Measurements from ENCODE around the gene DGKD.
"Not testable (repeated sequence)": the region's sequence is repeated elsewhere in the genome, so short reads cannot be mapped to it uniquely, and the experiment has no call there.

Gene DGKD

DNA sequence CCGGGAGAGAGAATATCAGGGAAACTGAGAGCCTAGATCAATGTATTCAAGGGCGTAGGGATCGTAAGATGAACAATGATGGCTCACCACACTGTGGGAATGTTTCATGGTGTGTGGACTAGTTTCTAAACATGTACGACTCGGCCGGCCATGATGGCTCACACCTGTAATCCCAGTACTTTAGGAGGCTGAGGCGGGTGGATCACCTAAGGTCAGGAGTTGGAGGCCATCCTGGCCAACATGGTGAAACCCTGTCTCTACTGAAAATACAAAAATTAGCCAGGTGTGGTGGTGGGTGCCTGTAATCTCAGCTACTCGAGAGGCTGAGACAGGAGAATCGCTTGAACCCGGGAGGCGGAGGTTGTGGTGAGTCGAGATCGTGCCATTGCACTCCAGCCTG, 18.2 kb upstream of the DGKD start:
- not testable (repeated sequence) for DNase-seq

DNA sequence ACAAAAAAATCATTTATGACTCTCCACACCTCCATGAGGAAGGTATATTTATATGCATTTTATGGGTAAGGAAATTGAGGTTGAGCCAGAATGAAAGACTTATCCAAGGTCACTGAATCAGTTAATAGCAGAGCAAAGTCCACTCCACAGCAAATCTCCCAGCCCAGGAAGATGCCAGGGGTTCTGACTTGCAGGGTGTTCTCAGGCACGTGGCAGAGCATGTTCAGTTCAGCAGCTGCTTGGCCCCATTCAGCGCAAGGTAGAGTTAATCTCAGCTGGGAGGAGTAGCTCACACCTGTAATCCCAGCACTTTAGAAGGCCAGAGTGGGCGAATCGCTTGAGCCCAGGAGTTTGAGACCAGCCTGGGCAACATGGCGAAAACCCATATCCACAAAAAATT, 17.8 kb upstream of the DGKD start:
- DNase-seq, result no peak

DNA sequence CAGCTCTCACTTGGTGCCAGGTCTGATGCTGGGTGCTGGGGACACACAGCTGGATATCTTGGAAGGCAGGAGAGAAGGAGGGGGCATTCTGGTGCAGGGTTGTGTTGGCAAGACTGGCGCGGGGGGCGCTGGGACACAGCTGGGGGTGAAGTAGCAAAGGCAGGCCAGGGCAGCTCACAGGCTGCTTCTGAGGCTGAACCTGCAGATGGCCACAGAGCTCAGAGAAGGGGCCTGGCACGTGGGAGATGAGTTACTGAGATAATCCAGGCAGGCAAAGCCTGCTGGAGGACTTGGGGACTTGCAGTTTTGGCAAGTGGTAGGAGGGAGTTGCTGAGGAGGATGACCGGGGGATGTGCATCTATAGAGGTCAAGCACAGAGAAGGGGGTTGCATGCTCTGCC, 16.2 kb upstream of the DGKD start:
- no peak for DNase-seq

DNA sequence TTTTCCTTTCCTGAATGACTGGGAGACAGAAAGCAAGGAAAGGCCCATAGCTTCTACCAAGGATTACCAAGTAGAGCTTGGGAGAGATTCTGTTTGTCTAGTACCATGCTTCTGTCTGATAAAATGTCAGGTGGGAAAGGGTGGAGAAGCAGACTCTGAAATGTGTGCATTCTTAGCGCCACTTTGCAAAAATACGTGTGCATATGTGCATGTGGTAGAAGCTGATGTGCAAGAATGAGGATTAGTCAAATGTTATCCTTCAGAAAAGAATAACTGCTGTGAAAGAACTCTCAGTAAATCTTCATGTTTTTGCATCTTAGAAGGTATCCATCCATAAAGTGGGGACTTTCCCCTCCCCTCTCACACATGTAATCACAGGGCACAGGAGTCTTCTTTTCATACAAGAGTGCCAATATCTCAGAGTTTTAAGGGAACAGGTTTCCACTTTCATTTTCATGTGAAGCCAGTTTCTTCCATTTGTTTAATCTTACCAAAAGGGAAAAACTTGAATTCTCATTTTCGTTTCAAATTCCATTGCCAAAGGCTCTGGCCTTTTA, 15.4 kb upstream of the DGKD start:
- no peak for DNase-seq

DNA sequence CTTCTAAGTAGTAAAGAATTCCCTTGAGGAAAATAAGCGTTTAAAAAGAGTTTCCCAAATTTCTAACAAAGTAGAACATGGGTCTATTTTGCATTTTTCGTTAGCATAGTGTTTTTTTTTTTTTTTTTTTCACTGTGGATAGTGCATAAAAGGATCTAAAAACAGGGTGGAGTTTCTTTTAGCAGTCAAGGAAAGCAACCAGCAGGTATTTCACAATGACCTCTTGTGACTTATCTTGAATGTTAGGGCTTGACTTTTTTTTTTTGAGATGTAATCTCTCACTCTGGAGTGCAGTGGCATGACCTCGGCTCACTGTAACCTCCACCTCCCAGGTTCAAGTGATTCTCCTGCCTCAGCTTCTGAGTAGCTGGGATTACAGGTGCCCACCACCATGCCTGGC, 14.9 kb upstream of the DGKD start:
- no peak for DNase-seq

DNA sequence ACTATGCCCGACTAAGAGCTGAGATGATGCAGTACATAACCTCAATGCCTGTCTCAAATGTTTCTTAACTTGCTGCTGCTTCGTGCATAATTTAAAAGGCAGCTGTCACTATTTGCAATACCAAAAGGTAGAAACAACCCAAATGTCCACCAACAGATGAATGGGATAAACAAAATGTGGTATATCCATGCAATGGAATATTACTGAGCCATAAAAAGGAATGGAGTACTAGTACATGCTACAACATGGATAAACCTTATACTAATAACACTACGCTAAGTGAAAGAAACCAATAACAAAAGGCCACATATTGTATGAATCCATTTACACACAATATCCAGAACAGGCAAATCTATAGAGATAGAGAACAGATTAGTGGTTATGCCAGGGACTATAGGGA, 13.0 kb upstream of the DGKD start:
- DNase-seq, result no peak

DNA sequence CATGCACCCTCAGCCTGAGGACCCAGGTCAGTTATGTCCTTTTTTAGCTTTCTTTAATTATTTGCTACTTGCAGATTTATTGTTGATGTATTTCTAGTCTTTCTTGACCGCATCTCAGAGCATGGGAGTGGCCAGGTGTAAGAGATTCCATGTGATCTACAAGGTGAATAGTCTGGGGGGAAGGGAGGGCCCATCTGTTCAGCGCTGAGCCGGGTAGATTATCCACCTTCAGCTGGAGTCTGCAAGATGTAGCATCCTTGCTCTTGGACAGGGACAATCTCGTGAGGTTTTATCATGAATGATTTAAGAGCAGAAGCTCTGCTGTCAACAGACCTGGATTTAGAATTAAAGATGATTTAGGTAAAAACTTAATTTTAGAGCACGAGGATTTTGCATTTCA, 12.0 kb upstream of the DGKD start:
- DNase-seq, result no peak

DNA sequence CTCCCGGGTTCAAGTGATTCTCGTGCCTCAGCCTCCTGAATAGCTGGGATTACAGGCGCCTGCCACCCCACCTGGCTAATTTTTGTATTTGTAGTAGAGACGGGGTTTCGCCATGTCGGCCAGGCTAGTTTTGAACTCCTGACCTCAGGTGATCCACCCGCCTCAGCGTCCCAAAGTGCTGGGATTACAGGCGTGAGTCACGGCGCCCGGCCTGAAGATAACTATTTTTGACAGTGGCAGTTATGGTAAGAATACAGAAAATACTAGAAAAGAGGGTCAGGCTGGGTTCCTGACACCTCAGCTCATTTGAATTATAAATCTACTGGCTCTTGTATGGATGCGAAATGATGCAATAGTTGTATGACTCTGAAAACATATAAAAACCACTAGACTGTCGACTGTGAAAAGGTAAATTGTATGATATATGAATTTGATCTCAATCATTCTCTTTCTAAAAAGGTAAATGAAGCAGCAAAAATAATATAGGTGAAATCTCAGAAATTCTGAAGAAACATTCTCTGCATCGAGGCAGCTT, 11.1 kb upstream of the DGKD start:
- no peak for DNase-seq

DNA sequence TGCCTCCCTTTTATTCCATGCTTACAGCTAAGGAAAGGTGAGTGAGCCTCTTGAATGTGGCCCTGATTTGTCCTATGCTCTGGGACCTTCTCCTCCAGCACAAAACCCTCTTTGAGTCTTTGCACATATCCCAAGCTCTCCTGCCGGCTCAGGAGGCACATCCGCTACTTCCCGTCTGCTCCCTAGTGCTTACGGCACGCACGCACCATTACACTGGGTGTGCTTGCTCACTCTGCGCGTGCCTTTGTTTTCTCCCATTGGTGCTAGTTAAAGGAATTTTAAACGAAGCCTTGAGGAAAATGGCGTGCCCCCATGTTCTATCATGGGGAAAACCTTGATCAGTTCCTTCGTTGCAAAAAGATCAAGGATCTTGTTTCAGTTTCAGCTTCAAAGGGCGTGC, 7.9 kb upstream of the DGKD start:
- no peak for DNase-seq

DNA sequence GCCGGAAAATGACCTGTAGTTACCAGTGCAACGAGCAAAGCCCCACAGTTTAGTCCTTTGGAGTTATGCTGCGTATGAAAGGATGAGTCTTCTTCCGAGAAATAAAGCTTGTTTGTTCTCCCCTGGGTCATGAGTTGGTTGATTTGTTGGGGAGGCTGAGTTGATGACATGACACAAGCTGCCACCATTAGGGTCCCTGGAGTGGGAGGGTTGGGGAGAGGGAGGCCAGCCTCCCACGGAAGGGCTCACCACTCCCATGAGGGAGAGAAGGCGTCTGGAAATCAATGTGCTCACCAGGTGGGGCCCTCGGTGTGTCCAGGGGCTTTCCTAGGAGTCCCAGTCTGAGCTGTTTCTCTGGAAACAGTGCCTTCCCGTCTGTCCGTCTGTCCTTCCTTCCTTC, 7.4 kb upstream of the DGKD start:
- DNase-seq, result peak in 11 of 58 donors; percentile 17 to 68 (median 38)

DNA sequence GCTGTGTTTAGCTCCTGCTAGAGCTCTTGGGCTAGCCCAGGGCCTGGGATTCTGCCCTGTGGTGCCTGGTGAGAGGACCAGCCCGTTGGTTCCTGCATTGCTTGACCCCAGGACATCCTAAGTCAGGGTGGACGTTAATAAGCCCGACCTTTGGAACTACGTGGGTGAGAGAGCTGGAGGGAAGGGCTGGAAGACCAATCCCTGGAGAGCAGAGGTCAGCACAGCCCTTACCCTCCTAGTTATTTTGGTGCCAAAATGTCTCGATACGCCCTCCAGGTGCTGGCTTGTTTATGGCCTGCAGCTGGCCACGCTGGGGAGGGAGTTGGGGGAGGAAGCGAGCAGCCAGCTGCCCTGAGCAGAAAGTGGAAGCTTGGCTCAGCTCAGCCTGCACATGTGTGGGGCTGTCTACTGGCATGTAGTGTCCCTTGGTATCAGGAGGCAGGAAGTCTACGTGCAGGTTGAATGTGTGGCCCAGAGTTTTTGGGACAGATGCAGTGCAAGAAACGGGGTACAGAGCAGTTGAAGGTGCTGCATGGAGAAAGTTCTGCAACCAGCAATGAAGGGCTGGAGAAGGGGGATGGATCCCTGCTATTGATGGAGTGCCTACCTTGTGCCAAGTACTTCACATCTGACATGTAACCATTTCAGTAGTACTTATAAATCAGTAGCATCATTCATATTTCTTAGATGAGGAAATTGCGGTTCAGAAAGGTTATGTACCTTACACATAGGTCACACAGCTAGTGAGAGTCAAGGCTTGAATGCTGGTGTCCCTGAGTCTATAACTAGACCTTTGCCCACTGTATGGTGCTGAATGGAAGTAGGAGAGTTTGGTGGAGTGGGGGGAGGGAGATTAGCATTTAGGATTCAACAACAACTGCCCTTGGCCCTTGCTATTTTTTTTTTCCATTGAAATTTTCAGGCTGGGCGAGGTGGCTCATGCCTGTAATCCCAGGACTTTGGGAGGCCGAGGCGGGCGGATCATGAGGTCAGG, 5.0 kb upstream of the DGKD start:
- peak in 47 of 58 donors; percentile 20 to 83 (median 58) for DNase-seq

DNA sequence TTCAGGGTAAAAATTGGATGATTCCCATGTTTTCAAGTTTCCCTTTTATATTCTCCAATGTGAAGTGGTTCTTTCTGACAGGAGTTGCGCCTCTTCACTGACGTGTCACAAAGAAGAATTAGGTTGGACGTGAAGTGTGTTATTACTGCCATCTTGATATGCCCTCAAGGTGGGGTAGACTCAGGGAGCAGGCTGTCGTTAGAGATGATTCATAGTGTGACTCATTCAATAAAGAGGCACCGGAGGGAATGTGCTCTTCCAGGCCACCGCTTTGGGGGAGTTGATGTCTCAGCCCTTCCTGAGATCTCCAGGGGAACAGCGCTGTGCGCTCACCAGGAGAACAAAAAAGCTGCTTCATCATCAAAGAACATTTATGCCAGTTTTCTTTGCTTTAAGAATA, 3.6 kb upstream of the DGKD start:
- DNase-seq, result peak in 9 of 58 donors; percentile 17 to 58 (median 32)

DNA sequence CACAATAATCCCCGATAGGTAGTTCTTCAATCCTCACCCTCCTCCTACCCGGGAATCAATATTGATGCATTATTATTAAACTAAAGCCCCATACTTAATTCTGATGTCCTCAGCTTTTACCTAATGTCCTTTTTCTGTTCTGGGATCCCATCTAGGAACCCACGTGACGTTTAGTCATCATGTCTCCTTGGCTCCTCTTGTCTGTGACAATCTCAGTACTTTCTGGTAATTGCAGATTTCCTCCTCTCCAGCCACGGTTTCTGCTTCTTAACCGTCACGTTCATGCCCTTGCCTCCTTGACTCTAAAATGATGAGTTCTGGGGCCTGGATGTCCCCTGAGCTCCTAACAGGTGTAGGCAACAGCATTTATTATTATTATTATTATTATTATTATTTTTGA, 2.9 kb upstream of the DGKD start:
- DNase-seq, result no peak

DNA sequence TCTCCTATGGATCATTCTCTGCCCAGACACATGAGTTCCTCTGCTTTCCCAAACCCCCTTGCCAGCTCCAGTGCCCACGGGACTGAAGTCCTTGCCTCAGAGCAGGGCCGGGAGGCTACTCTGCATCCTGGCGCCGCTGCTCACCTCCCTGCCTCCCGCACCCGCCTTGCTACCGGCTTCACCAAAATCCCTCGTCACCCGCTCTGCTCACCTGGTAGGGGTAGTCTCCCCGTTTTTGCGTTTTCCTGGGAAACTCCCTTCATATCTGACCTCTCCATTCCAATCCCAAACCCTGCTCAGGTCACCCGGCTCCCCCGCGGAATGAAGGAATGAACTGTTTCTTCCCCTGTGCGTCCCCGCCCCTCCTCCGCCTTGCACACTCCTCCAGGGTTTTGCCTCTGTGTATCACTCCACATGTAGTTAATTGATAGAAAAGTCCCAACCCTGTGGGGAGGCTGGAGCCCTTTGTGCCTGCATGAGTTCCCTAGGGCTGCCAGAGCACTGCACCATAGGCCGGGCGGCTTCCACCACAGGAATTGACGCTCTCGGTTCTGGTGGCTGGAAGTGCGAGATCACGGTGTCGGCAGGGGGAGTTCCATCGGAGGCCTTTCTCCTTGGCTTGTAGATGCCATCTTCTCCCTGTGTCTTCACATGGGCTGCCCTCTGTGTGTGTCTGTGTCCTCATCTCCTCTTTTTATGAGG, 2.0 kb upstream of the DGKD start:
- DNase-seq, result no peak

DNA sequence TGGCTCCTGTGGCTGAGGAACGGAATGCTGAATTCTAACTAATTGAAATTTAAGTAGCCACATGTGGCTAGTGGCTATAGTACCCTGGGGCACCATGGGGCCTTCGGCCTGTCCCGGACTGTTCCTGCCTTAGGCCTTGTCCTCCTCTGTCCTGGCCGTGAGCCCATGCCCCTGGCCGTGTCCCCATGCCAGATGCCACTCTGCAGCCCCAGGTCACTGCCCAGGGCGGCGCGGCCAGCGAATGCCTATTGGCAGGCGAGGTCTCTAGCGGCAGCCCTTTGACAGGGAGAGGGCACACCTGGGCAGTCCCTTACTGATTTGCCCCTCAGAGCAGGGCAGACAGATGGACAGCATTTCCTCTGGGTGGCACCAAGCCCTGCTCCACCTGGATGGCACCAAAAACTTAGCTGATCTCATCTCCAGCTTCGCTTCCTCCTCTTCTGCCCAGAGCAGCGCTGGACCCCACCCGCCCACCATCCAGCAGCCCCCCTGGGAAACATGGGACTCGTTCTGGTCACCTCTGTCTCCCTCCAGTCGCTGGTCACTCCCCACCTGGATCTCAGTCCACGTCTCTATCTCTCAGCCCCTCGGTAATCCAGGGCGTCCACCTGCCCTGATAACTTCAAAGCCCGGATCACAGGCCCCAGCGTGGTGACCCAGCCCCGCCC, 1.1 kb upstream of the DGKD start:
- DNase-seq, result no peak

DNA sequence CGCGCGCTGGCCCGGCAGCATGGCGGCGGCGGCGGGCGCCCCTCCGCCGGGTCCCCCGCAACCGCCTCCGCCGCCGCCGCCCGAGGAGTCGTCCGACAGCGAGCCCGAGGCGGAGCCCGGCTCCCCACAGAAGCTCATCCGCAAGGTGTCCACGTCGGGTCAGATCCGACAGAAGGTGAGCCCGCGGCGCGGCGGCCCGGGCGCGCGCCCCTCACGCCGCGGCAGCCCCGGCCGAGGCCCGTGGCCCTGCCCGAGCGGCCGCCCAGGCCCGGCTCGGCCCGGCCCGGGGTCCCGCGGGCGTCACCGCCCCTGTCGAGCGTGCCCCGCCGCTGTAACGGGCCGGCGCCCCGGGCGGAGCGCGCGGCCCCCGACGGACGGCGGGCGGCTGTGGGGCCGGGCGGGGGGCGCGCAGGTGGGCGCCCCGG, 218 bp downstream of the DGKD start:
- DNase-seq, result no peak

DNA sequence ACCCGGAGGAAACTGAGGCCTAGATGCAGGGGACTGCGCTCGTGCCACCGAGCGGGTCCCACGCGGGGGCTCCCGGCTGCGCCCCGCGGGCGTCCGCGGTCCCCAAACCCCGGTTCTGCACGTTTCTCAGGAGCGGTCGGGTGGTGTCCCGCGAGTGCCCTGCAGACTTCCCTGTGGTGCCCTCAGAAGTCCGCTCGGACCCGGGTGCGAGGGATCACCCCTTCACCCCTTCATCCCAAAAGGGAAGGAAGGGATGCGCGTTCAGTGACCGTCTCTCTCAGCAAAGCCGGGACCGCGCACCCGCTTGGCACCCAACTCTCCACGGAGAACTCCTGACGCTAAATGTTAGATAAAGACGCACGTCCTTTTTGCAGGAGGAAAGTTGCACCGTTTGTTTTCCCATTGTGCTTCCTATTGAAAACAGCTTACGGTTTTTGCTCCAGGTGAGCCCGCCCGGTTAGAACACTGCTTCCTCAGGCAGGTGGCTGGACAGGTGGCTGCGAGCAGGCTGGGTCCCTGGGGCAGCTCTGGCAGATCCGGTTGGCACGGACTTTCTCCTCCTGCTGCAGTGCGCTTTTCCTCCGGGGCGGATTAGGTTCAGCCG, 779 bp downstream of the DGKD start:
- DNase-seq, result peak in 2 of 58 donors; percentile 29 to 45

DNA sequence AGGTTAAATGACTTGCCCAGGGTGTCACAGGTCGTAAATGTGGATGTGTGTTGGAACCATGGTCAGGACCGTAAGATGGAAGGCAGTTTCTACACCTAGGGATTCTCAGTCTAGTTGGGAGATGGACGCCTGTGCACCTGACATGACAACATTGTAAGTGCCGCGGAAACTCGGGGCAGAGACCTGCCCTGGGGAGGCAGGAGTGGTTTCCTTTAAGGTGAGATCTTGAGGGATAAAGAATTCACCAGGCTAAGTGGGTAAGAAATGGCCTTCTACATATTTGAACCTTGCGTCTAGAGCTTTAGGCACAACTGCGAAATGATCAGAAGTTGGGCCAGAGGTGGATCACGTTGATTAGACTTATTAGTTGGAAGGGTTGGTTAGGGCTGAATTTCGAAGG, 1.6 kb downstream of the DGKD start:
- no peak for DNase-seq

DNA sequence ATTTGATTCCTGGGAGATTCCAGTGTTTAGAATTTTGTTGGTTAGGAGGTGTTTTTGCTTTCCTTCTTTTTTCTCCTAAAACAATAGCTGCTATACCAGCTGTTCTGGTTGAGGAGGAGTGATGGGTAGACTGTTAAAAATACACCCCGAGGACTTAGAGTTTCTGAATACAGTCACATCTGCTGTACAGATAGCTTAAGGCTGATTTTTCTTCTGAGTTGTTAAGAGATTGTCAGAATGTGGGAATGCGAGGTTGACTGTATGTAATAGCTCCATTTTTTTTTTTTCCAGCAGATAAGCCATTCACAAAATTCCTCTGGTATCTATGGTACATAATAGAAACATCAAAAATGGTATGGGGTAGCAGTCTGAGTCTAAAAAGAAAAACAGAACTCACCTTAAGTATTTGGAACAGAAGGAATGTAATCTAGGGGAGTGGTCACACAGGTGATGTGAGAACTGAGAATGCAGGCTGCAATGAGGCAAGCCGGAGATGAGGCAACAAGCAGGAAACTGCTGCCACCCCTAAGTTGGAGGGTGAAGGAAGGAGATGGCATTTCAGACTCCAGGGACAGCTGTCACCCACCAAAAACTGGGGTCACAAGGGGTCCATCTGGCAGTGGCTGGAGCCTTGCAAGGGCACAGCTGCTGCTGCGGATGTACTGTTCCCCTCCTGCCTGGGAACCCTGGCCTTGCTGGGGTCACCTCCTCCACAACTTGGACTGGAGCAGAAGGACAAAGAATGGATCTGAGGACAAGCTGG, 2.4 kb downstream of the DGKD start:
- no peak for DNase-seq

DNA sequence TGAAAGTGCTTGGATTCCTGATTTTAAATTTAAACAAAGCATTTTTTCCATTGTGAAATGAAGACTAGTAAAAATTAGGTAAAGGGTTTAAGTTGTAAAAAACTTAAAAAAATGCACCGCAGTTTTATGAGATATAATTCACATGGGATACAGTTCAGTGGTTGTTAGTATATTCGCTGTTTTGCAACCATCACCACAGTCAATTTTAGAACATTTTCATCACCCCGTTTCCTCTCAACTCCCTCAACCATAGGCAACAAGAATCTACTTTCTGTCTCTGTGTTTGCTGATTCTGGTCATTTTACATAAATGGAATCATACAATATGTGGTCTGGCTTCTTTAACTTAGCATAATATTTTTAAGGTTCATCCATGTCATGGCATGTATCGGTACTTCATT, 4.0 kb downstream of the DGKD start:
- no peak for DNase-seq
